Ishikawa (cell line): ENCODE data around the gene ATAD2B.

Source experiments
- CEBPB ChIP-seq: IDR thresholded peaks from 2 replicates; pipeline ENCODE4 v1.6.1; 2012
- CREB1 ChIP-seq: IDR thresholded peaks from 2 replicates; pipeline ENCODE4 v1.6.1; 2012; ENCODE audit warnings: low read depth
- EGR1 ChIP-seq: IDR thresholded peaks from 2 replicates; pipeline ENCODE4 v1.6.1; 2012
- EP300 ChIP-seq: IDR thresholded peaks from 2 replicates; pipeline ENCODE4 v1.6.1; 2012; ENCODE audit warnings: borderline replicate concordance
- FOXM1 ChIP-seq: IDR thresholded peaks from 2 replicates; pipeline ENCODE4 v1.6.1; 2012; ENCODE audit warnings: low read depth, borderline replicate concordance
- MAX ChIP-seq: IDR thresholded peaks from 2 replicates; pipeline ENCODE4 v1.6.1; 2012
- NFIC ChIP-seq: IDR thresholded peaks from 2 replicates; pipeline ENCODE4 v1.6.1; 2012
- RAD21 ChIP-seq: IDR thresholded peaks from 2 replicates; pipeline ENCODE4 v1.6.1; 2012; ENCODE audit warnings: low read depth
- REST ChIP-seq: IDR thresholded peaks from 2 replicates; pipeline ENCODE4 v1.6.1; 2012; ENCODE audit warnings: low read depth, mild to moderate bottlenecking
- TAF1 ChIP-seq: IDR thresholded peaks from 2 replicates; pipeline ENCODE4 v1.6.1; 2012; ENCODE audit warnings: low read depth, mild to moderate bottlenecking
- TCF12 ChIP-seq: IDR thresholded peaks from 2 replicates; pipeline ENCODE4 v1.6.1; 2012; ENCODE audit warnings: low read depth
- TEAD4 ChIP-seq: IDR thresholded peaks from 2 replicates; pipeline ENCODE4 v1.6.1; 2012
- USF1 ChIP-seq: IDR thresholded peaks from 2 replicates; pipeline ENCODE4 v1.6.1; 2012
- YY1 ChIP-seq: IDR thresholded peaks from 2 replicates; pipeline ENCODE4 v1.6.1; 2012; ENCODE audit warnings: low read depth
- ZBTB7A ChIP-seq: IDR thresholded peaks from 2 replicates; pipeline ENCODE4 v1.6.1; 2012; ENCODE audit warnings: low read depth

Gene ATAD2B

GRCh38 chr2:23835988-23836387 lies 90.9 kb downstream of the ATAD2B start:
- TF ChIP-seq TCF12 (no peak), NFIC (no peak), TAF1 (no peak), TEAD4 (no peak), YY1 (no peak), ZBTB7A (no peak), USF1 (no peak), REST (no peak), RAD21 (no peak), EP300 (no peak), MAX (no peak), FOXM1 (no peak)

- TF ChIP-seq CREB1 (no peak), RAD21 (no peak), MAX (no peak)
Measured at GRCh38 chr2:23835423-23835822, 91.5 kb downstream of the ATAD2B start.

GRCh38 chr2:23828986-23829385 lies 97.9 kb downstream of the ATAD2B start:
- no peak for TF ChIP-seq MAX
- TF ChIP-seq ZBTB7A: no peak
- no peak for TF ChIP-seq YY1
- no peak for TF ChIP-seq CREB1
- no peak for TF ChIP-seq CEBPB
- TF ChIP-seq EP300: no peak
- no peak for TF ChIP-seq RAD21
- TF ChIP-seq NFIC: no peak
- no peak for TF ChIP-seq USF1
- no peak for TF ChIP-seq TEAD4
- no peak for TF ChIP-seq FOXM1
- TF ChIP-seq REST: no peak
- no peak for TF ChIP-seq EGR1
- TF ChIP-seq TAF1: no peak
- TF ChIP-seq TCF12: no peak

GRCh38 chr2:23828256-23828980 lies 98.5 kb downstream of the ATAD2B start:
- peak; percentile 80 for TF ChIP-seq CEBPB
- no peak for TF ChIP-seq CREB1

GRCh38 chr2:23827287-23827686 lies 99.6 kb downstream of the ATAD2B start:
- no peak for TF ChIP-seq YY1
- TF ChIP-seq MAX: no peak
- no peak for TF ChIP-seq TAF1
- no peak for TF ChIP-seq CEBPB
- no peak for TF ChIP-seq TEAD4
- TF ChIP-seq EGR1: no peak
- no peak for TF ChIP-seq USF1
- TF ChIP-seq ZBTB7A: no peak
- TF ChIP-seq REST: no peak
- TF ChIP-seq EP300: no peak
- no peak for TF ChIP-seq TCF12
